DND-41 (cell line): ENCODE measurements around the gene SMC3.

Source experiments
- CTCF ChIP-seq: IDR thresholded peaks from 2 replicates; pipeline ENCODE4 v1.5.1; 2012; ENCODE audit warnings: borderline replicate concordance, low read length, moderate library complexity, mild to moderate bottlenecking; ENCODE audit not compliant: poor library complexity, severe bottlenecking; ENCODE audit errors: extremely low read depth
- EZH2 ChIP-seq: IDR thresholded peaks from 3 replicates; pipeline ENCODE4 v1.6.1; 2012; ENCODE audit warnings: borderline replicate concordance, low read depth, mild to moderate bottlenecking, moderate library complexity, low read length, inconsistent platforms; ENCODE audit not compliant: severe bottlenecking

- TF ChIP-seq CTCF, result no peak
- no peak for TF ChIP-seq EZH2
Measured at GRCh38 chr10:110576220-110576619, 8.7 kb downstream of the SMC3 start.
